Activated CD4-positive, alpha-beta memory T cell treated with anti-CD3 and anti-CD28 coated beads for 36 hours (primary cell): ENCODE results near the gene GSTT2. TPM values are rescaled to one million over a fixed set of nuclear protein-coding genes. Genes with fewer than 3 reads are reported as not detected.

Source experiments
- CTCF ChIA-PET: fragments of 350-600 bp; sonication (Branson Sonifier 250); formaldehyde crosslinking; loops from one replicate; lab custom pipeline; 2021; ENCODE audit warnings: antibody characterized with exemption, inconsistent platforms; lab: Charles Lee
- POLR2A ChIA-PET: fragments of 350-600 bp; sonication (Branson Sonifier 250); formaldehyde crosslinking; loops from one replicate; lab custom pipeline; 2021; ENCODE audit warnings: antibody characterized with exemption; lab: Charles Lee
- DNase-seq: peaks from one replicate; pipeline ENCODE4 v3.0.0-alpha.2; 2020
- H3K27ac Mint-ChIP-seq: one replicate; pipeline ENCODE4 v1.8.0; 2021; ENCODE audit warnings: mixed read lengths
- H3K27me3 Mint-ChIP-seq: one replicate; pipeline ENCODE4 v1.8.0; 2021; ENCODE audit warnings: mixed read lengths
- H3K36me3 Mint-ChIP-seq: one replicate; pipeline ENCODE4 v1.8.0; 2021; ENCODE audit warnings: mixed read lengths
- H3K4me1 Mint-ChIP-seq: one replicate; pipeline ENCODE4 v1.8.0; 2021; ENCODE audit warnings: low read depth, mixed read lengths
- H3K4me3 Mint-ChIP-seq: one replicate; pipeline ENCODE4 v1.8.0; 2021; ENCODE audit warnings: mild to moderate bottlenecking, mixed read lengths
- H3K9me3 Mint-ChIP-seq: one replicate; pipeline ENCODE4 v1.8.0; 2021; ENCODE audit warnings: mixed read lengths
- intact Hi-C: fragments of 100-400 bp; cut with micrococcal nuclease; formaldehyde crosslinking; loops from one replicate; pipeline ENCODE4 v1.15.1; 2023
- total RNA-seq, 2 experiments: library from RNA; stranded (reverse); gene quantifications; one replicate each; pipeline ENCODE4 v1.2.3, GENCODE V29; 2021

Gene GSTT2
- total RNA-seq, 2 experiments from 2014 or later: not detected

- no peaks in the 10 kb centered on the region for H3K36me3 Mint-ChIP-seq
- H3K27ac Mint-ChIP-seq: no peak within 1 kb of the TSS
- CTCF ChIA-PET: no interaction called here
- H3K4me3 Mint-ChIP-seq: no peak within 1 kb of the TSS
- H3K4me1 Mint-ChIP-seq: peaks cover under 1% of the 10 kb centered on the region
- DNase-seq: no peak
- H3K27me3 Mint-ChIP-seq: peaks cover 4% of the 10 kb centered on the region
- POLR2A ChIA-PET: no interaction called here
- H3K9me3 Mint-ChIP-seq: no peaks in the 10 kb centered on the region
- intact Hi-C loops: no loop called here
These were observed 25.3 kb downstream of the GSTT2 start, which contains the start of gene GSTT4 for GRCh38 chr22:24005201-24005600. GSTT4 (minus strand) TSS chr22:24005453; CDS start chr22:24005356, 97 bp downstream.

- Mint-ChIP-seq H3K36me3 (peaks cover 1% of the 10 kb centered on the region), H3K9me3 (no peaks in the 10 kb centered on the region), H3K4me1 (peaks cover 5% of the 10 kb centered on the region), H3K27ac (no peak overlapping the region), H3K4me3 (no peak overlapping the region), H3K27me3 (peaks cover 4% of the 10 kb centered on the region)
- ChIA-PET CTCF (interaction anchor here (0.5 kb wide), 1 partner anchor 318 kb away, joined by 3 read pairs; no protein-coding TSS in a partner anchor), POLR2A (no interaction called here)
- DNase-seq: no peak
- intact Hi-C loops: no loop called here
These were observed 26.4 kb downstream of the GSTT2 start for GRCh38 chr22:24006207-24006913.

GRCh38 chr22:24006914-24007214 lies 26.9 kb downstream of the GSTT2 start:
- H3K4me1 Mint-ChIP-seq: peaks cover 5% of the 10 kb centered on the region
- H3K27ac Mint-ChIP-seq: no peak overlapping the region
- ChIA-PET CTCF (no interaction called here), POLR2A (no interaction called here)
- H3K36me3 Mint-ChIP-seq: peaks cover 1% of the 10 kb centered on the region
- DNase-seq: no peak
- peaks cover 4% of the 10 kb centered on the region for H3K27me3 Mint-ChIP-seq
- H3K9me3 Mint-ChIP-seq: no peaks in the 10 kb centered on the region
- H3K4me3 Mint-ChIP-seq: no peak overlapping the region
- intact Hi-C loops: no loop called here

- peaks cover 4% of the 10 kb centered on the region for H3K27me3 Mint-ChIP-seq
- H3K4me1 Mint-ChIP-seq: peaks cover 8% of the 10 kb centered on the region
- no peak overlapping the region for H3K27ac Mint-ChIP-seq
These were observed 27.5 kb downstream of the GSTT2 start for GRCh38 chr22:24007253-24008021.

GRCh38 chr22:24008022-24008283 lies 28.0 kb downstream of the GSTT2 start:
- Mint-ChIP-seq H3K9me3 (no peaks in the 10 kb centered on the region), H3K4me1 (peaks cover 11% of the 10 kb centered on the region), H3K27ac (no peak overlapping the region), H3K4me3 (no peak overlapping the region), H3K27me3 (peaks cover 4% of the 10 kb centered on the region), H3K36me3 (peaks cover 1% of the 10 kb centered on the region)
- POLR2A ChIA-PET: no interaction called here
- CTCF ChIA-PET: no interaction called here
- intact Hi-C loops: no loop called here
- DNase-seq: no peak

More at GRCh38 chr22:24007253-24008021, 27.5 kb downstream of the GSTT2 start:
- Mint-ChIP-seq H3K4me3 (no peak overlapping the region), H3K36me3 (peaks cover 1% of the 10 kb centered on the region), H3K9me3 (no peaks in the 10 kb centered on the region)
- intact Hi-C loops: no loop called here
- ChIA-PET CTCF (no interaction called here), POLR2A (no interaction called here)
- no peak for DNase-seq

- intact Hi-C loops: no loop called here
- ChIA-PET CTCF (no interaction called here), POLR2A (interaction anchor here (2.3 kb wide), 1 partner anchor 114 kb away, joined by 7 read pairs; the partner anchor contains the start of gene MIF)
- peaks cover 16% of the 10 kb centered on the region for H3K4me1 Mint-ChIP-seq
- peaks cover 1% of the 10 kb centered on the region for H3K36me3 Mint-ChIP-seq
- DNase-seq: no peak
- H3K27ac Mint-ChIP-seq: no peak overlapping the region
- H3K4me3 Mint-ChIP-seq: no peak overlapping the region
- peaks cover under 1% of the 10 kb centered on the region for H3K27me3 Mint-ChIP-seq
- no peaks in the 10 kb centered on the region for H3K9me3 Mint-ChIP-seq
These were observed 28.7 kb downstream of the GSTT2 start for GRCh38 chr22:24008381-24009226.

- Mint-ChIP-seq H3K4me1 (peaks cover 20% of the 10 kb centered on the region), H3K36me3 (peaks cover 1% of the 10 kb centered on the region), H3K27me3 (no peaks in the 10 kb centered on the region), H3K4me3 (no peak overlapping the region), H3K9me3 (no peaks in the 10 kb centered on the region), H3K27ac (no peak overlapping the region)
- ChIA-PET CTCF (interaction anchor here (1.1 kb wide), 1 partner anchor 165 kb away, joined by 3 read pairs; no protein-coding TSS in a partner anchor), POLR2A (interaction anchor here (2.3 kb wide), 1 partner anchor 115 kb away, joined by 7 read pairs; the partner anchor contains the start of gene MIF)
- DNase-seq: no peak
- intact Hi-C loops: loop anchor here (2.0 kb wide), 1 partner anchor 147 kb away; no protein-coding TSS in a partner anchor
These were observed 29.5 kb downstream of the GSTT2 start for GRCh38 chr22:24009227-24010017.

- ChIA-PET CTCF (interaction anchor here (1.1 to 1.6 kb wide), 4 partner anchors 12 to 165 kb away, joined by 3 to 12 read pairs (median 4); no protein-coding TSS in a partner anchor), POLR2A (interaction anchor here (1.6 to 2.3 kb wide), 2 partner anchors 116 to 147 kb away, joined by 7 to 19 read pairs; partner anchors contain the start of gene MIF)
- Mint-ChIP-seq H3K36me3 (peaks cover 1% of the 10 kb centered on the region), H3K27me3 (no peaks in the 10 kb centered on the region), H3K27ac (peak overlapping the region; percentile 43), H3K4me1 (peaks cover 24% of the 10 kb centered on the region), H3K9me3 (no peaks in the 10 kb centered on the region), H3K4me3 (peak overlapping the region; percentile 33)
- intact Hi-C loops: loop anchor here (2.0 kb wide), 1 partner anchor 147 kb away; no protein-coding TSS in a partner anchor
- DNase-seq: no peak
These were observed 30.1 kb downstream of the GSTT2 start for GRCh38 chr22:24010018-24010391.

- no peak for DNase-seq
- ChIA-PET CTCF (no interaction called here), POLR2A (interaction anchor here (1.6 kb wide), 1 partner anchor 145 kb away, joined by 19 read pairs; no protein-coding TSS in a partner anchor)
- peaks cover 9% of the 10 kb centered on the region for H3K36me3 Mint-ChIP-seq
- no peaks in the 10 kb centered on the region for H3K27me3 Mint-ChIP-seq
- peak overlapping the region; percentile 92 for H3K4me3 Mint-ChIP-seq
- peaks cover 24% of the 10 kb centered on the region for H3K4me1 Mint-ChIP-seq
- peak overlapping the region; percentile 92 for H3K27ac Mint-ChIP-seq
- intact Hi-C loops: loop anchor here (1.0 to 2.0 kb wide), 2 partner anchors 145 to 224 kb away; no protein-coding TSS in a partner anchor
- H3K9me3 Mint-ChIP-seq: no peaks in the 10 kb centered on the region
These were observed 31.8 kb downstream of the GSTT2 start for GRCh38 chr22:24011735-24012068.

- no peak for DNase-seq
- peaks cover 12% of the 10 kb centered on the region for H3K36me3 Mint-ChIP-seq
- peaks cover 32% of the 10 kb centered on the region for H3K4me1 Mint-ChIP-seq
- no peak overlapping the region for H3K27ac Mint-ChIP-seq
- no peaks in the 10 kb centered on the region for H3K27me3 Mint-ChIP-seq
- intact Hi-C loops: no loop called here
- CTCF ChIA-PET: no interaction called here
- no peaks in the 10 kb centered on the region for H3K9me3 Mint-ChIP-seq
- no peak overlapping the region for H3K4me3 Mint-ChIP-seq
- POLR2A ChIA-PET: no interaction called here
These were observed 36.2 kb downstream of the GSTT2 start for GRCh38 chr22:24016156-24016555.

GRCh38 chr22:24021304-24021703 lies 41.4 kb downstream of the GSTT2 start:
- POLR2A ChIA-PET: no interaction called here
- Mint-ChIP-seq H3K27ac (no peak overlapping the region), H3K27me3 (no peaks in the 10 kb centered on the region), H3K9me3 (peaks cover 6% of the 10 kb centered on the region), H3K36me3 (peaks cover 33% of the 10 kb centered on the region), H3K4me1 (peaks cover 40% of the 10 kb centered on the region), H3K4me3 (no peak overlapping the region)
- CTCF ChIA-PET: no interaction called here
- no peak for DNase-seq
- intact Hi-C loops: no loop called here
